ENCODE data around the gene CORO2B.

Gene CORO2B

DNA sequence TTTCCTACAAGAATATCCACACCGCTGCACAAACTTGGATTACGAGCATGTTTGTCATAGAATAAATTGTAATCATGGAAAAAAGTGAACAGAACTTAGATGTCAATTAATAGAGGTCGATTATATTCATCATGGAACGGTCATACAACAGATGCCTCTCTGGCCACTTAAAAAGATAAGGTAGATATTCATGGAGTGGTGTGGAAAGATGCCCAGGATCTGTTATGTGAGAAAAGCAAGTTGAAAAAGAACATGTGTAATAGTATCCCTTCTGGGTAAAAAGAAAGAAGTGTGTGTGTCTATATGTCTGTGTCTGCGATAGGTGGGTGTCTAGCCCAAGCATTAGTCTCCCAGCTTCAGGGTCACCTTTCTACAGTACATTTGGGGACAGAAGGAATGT, 128.6 kb downstream of the CORO2B start:
- no peak for DNase-seq

DNA sequence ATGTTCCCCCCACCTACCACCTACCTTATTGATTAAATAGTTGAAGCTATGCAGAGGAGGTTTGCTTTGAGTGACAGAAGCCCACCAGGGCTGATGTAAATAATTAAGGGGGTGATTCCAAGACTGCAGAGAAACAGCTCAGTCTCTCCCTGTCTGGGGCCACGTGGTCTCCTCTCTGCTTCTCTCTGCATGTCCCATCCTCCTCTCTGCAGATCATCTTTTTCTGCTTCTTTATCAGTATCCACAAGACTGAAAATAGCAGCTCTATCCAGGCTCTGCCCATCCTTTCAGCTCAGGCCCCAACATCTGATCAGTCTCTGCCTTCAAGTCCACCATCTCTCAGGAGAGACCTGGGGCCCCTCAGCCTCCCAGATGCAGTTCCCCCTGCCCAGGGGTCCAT, 131.1 kb downstream of the CORO2B start:
- DNase-seq: no peak

DNA sequence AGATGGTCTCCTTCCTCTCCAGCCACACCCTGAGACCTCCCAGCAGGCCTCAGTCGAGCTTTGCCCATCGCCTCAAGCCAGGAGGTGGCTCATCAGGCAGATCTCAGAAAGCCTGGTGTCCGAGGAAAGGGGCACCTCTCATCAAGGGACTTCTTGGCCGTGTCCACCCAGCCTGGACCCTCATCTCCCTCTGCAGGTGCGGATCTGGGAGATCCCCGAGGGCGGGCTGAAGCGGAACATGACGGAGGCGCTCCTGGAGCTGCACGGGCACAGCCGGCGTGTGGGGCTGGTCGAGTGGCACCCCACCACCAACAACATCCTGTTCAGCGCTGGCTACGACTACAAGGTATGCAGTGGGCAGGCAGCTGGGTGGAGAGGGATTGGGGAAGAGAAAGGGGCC, 131.7 kb downstream of the CORO2B start:
- no peak for DNase-seq

DNA sequence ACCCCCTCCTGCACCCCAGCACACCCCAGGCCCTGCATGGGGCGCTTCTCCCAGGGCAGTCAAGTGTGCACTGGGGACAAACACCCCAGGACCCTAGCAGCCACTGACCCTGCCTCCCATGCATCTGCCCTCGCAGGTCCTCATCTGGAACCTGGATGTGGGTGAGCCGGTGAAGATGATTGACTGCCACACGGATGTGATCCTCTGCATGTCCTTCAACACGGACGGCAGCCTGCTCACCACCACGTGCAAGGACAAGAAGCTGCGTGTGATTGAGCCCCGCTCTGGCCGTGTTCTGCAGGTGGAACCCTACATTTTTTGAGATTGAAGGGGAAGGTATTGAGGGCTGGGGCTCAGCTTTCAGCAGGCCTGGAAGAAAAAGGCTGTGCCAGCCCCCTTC, 132.6 kb downstream of the CORO2B start:
- DNase-seq: no peak

DNA sequence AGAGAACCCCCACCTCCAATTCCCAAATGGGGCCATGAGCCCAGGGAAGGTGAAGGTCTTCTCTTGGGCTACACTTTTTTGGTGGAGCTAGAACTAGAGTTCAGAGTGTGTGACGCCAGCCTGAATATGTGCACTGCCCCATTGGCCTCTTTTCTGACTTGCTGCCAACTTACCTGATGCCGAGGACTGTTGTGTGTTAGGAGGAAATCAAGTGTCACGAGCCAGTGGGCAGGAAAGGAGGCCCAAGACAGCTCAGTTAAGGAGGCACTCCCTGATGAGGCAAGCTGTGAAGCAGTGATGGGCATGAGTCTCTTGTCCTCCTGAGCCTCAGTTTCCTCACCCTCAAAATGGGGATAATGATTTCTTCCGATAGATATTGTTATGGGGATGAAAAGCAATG, 134.1 kb downstream of the CORO2B start:
- no peak for DNase-seq

DNA sequence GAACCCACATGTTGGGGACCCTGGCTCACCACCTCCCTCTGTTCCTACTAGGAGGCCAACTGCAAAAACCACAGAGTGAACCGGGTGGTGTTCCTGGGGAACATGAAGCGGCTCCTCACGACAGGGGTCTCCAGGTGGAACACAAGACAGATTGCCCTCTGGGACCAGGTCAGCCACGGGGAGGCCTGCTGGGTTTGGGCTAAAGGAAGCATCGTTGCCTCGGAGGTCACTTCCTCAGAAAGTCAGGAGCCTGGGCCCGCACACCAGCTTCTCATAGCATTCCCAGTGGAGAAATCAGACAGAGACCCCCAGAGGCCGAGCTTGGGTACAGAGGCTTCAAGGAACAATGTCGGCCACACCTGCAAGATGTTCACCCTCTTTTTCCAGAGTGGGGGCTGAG, 135.1 kb downstream of the CORO2B start:
- no peak for DNase-seq

DNA sequence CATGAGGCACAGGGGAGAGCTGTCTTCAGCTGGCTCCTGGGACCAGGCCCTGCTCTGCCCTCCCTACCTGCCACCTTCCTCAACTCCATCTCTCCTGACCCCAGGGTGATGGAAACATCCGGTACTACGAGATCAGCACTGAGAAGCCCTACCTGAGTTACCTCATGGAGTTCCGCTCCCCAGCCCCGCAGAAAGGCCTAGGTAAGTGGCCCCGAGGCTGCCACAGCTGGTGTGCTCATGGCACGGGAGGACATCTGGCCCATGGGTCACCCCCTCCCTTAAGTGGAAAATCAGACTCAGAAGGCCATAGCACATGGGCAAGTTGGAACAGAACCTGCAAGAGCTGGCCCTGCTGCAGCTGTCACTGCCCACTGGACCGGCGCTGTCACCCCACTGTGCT, 136.3 kb downstream of the CORO2B start:
- no peak for DNase-seq

DNA sequence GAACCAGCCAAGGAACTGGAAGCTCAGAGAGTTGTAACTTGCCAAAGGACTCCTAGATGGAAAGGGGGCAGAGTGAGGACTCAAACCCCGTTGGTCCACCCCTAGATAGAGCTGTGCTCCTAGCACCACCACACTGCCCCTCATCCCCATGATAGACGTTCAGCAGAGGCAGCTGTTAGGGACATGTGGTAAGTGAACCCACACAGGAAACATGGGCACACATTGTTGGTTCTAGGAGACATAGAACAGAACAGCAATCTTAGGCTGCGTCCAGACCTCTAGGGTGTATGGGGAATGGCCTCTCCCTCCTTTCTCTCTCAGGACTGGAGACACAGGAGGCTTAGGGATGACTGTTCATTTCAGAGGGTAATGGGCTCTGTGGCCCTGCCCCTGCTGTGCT, 139.2 kb downstream of the CORO2B start:
- no peak for DNase-seq

DNA sequence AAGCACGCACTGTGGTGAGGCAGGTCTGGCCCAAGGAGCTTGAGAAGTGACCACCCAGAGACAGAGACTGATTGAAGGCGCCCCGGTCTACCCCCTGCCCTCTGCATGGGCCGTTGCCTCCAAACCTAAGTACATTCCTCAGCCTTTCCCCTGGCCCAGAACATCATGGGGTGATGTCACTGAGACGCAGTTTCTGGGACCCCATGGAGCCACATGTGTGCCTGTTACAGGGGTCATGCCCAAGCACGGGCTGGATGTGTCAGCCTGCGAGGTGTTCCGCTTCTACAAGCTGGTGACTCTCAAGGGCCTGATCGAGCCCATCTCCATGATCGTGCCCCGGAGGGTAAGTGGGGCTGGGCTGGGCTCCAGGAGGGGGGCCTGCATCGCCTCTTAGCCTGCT, 139.7 kb downstream of the CORO2B start:
- DNase-seq: no peak

DNA sequence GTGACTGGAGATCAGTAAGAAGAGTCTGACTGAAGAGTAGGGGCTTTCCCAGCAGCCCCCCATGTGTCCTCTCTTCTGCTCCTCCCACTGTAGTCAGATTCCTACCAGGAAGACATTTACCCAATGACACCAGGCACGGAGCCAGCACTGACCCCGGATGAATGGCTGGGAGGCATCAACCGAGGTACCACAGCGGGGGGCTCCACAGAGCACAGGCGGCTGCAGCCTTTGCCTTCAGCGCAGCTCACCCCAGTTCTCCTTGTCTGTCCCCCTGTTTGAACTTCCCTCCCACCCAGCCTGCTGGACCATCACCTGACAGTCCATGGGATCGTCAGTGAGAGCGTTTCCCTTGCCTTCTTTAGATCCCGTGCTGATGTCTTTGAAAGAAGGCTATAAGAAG, 140.3 kb downstream of the CORO2B start:
- DNase-seq: no peak

DNA sequence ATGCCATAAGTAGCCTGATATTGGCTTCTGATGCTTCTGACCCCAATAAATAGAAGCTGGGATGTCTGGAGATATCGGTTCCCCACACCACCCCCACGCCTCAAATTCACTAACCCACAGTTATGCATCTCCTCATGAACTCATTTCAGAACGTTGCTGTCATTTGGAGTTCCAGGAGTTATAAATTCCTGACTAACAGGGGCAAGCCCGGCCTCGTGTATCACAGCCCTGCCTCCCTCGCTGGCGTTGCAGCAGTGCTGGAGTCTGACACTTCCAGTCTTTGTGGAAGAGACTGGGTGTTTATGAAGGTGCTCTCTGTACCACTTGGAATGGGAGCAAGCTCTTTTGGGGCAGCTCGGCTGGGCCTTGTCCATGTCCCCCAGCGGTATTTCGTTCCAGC, 140.9 kb downstream of the CORO2B start:
- no peak for DNase-seq

DNA sequence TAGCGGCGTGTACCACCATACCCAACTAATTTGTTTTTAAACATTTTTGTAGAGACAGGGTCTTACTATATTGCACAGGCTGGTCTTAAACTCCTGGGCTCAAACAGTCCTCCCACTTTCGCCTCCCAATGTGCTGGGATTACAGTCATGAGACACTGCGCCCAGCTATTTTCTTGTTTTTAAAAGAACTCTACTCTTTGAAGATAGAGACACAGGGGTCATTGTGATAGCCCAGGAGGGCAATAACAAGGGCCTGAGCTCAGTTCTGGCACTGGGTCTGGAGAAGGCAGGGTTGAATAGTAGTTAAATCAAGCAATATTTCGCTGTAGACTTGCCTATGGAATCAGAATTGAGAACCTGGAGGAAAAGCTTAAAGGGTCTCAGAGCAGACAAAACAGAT, 143.1 kb downstream of the CORO2B start:
- DNase-seq: no peak

DNA sequence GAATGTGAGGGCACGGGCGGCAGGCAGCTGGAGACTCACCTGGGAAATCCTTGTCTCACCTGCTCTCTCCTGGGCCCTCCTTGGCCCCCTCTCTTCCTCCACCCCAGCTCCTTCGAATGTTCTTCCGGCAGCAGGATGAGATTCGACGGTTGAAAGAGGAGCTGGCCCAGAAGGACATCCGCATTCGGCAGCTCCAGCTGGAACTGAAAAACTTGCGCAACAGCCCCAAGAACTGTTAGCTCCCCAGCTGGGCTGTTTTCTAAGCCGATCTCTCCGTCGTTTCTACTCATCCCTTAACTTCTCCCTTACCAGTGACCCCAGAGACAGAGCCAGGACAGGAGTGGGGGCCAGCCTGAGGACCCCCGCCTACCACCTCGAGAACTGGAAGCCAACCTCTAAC, 146.9 kb downstream of the CORO2B start:
- DNase-seq: no peak

DNA sequence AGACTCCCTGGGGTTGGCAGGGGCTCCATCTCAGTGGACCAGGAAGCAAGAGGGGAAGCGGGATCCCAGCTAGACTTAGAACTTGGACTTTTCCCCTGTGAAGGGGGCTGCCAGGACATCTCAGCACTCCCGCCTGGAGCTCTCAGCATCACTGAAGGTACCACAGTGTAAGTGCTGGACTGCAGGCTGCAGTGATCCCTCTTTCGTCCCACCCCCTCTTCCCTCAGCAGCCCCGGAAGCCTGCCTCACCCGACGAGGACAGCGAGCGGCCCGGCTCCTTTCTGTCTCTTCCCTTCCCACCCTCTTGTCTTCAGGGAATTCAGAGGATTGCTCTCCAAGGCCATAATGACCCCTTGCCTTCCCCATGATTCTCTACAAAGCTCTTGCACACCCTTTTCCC, 147.5 kb downstream of the CORO2B start:
- no peak for DNase-seq

DNA sequence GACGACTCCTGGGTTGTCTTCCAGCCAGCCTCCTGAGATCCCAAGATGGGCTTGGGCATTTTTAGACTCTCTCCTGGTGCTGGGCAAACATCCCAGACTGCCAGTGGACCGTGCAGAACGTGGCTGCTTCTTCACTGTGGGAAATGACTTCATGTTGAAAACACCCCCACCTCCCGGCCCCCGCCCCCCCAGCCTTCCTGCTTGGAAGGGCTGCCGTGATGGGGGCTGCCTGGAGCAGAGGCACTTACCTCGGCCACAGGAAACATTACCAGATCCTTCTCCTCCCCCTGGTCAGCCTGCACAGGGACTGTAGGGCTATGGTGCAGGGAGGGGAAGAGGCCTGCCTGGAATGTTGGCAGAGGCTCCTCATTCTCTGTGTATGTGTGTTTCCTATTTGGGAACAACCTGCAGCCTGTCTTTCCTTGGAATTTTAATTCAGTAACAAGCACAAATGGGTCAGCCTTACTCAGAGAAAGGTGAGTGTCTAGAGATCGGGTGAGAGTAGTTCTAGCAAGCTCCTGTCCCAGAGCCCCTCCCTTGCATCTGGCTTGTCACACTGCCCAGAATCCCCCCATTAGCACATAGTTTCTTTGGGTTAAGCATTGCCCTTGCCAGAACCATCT, 151.1 kb downstream of the CORO2B start:
- no peak for DNase-seq

DNA sequence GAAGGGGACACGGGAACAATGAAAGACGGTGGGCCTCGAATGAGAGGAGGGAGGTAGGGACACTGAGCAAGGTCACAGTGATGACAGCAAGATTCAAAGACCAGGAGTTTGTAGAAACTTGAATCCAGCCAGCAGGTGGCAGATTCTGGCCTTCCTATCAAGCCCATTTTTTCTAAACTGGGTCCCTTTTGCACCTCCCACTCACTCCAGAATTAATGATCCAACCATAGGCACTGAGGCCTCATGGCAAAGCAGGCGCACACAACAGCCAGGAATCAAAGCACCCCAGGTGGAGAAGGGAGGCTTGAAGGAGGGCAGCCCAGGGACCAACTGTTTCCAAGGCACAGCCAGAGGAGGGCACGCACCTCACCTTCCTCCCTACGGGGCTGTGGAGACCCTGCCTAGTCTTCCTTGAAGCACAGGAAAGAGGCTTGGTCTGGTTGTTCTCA, 151.7 kb downstream of the CORO2B start:
- DNase-seq: no peak

DNA sequence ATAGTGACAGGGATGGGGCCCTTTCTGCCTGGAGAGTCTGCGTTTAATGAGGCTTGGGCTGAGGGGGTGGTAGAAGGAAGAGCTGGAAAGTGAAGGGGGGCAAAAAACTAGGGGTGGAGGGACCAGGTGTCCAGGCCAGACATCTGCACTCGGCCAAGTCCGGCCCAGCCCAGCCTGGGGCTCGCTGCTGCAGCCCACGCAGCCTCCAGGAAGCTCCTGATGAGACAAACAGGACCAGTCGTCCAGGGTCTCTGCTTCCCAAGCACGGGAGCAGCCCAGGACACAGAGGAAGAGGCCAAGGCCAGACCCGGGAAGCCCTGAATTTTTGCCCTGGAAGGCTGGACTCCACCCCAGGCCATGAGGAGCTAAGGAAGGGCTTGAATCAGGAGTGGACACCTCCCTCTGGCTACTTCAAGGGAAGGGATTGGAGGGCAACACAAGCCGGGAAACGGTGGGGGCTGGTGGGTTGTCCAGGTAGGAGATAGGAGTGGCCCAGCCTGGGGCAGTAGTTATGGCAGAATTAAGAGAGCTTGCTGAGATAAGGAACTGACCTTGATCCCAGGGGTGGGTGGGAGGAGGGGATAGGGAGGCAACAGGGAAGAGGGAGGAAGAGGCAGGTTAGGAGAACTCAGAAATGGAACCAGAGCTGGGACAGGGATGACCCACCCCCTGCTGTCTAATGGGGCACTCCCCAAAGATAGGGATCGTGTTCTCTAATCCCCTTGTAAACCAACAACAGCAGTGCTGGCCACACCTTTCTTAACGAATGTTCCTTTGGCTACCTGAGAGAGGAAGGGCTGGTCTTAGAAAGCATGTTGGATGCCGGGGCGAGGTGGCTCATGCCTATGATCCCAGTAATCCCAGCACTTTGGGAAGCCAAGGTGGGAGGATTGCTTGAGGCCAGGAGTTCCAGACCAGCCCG, 152.4 kb downstream of the CORO2B start:
- no peak for DNase-seq

DNA sequence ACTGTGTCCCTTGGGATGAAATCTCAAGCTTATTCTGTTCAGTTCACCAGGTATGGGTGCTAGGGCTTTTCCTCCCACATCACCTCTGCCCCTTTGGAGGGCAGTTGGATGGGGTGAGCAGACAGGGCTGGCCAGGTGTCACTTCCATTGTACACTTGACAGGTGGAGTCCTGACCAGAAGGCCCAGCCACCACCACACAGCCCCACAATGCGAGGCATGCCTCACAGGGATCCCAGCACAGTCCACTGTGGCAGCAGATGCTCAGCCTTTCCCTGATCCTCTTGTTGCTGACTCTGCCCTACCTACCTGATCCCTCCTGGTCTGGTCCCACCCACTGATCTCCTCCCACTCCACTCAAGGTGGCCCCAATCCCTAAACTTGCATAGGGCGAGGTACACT, 153.7 kb downstream of the CORO2B start:
- DNase-seq: no peak

DNA sequence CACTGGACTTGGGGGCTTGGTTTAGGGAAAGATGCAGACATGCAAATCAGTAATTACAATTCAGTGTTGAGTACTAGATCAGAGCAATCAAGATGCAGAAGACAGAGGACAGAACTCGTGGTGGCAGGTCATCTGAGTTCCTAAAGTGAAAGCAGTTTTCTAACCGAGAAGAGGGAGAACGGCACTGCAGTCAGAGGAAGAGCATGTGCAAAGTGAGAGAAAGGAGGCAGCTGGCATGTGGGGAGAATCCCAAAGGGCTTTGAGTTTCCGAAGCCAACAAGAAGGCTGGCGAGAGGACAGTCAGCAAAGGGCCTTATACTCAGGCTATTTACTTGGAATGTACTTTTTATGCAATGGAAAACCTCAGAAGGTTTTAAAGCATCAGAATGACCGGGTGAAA, 154.9 kb downstream of the CORO2B start:
- no peak for DNase-seq

DNA sequence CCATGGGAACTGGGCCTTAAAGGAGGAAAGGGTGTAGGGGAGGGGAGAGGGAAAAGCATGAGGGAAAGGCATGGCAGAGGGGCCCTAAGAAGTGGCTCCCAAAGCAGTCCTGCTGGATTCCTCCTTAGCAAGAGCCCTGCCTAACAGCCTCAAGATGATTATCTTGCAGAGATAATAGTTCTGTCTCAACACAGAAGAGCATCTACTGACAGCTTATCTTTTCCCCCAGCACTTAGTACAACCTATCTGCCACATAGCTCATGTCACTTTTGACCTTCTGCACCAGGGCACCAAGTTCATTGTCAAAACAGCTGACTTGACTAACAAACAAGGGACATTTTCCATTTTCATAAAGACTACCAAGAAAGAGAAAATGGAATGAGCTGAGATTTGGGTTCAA, 155.6 kb downstream of the CORO2B start:
- DNase-seq: no peak

DNA sequence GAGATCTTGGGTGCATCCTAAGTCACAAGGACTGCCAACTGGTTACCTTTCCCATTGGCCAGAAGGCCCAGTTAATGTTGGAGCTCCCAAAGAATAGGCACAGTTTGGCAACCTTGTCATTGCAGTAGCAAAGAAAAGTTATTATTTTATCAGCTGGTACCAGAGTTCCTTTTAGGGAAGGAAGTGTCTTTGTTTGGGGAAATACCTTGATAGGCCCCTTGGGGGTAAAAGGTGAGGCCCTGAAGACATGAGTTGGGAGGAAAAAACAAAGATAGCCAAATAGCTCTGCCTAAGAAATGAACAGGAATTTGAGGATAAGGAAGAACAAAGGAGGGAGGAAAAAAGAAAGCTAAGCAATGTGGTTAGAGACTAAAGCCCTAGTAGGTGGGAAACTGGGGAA, 156.1 kb downstream of the CORO2B start:
- DNase-seq: no peak

DNA sequence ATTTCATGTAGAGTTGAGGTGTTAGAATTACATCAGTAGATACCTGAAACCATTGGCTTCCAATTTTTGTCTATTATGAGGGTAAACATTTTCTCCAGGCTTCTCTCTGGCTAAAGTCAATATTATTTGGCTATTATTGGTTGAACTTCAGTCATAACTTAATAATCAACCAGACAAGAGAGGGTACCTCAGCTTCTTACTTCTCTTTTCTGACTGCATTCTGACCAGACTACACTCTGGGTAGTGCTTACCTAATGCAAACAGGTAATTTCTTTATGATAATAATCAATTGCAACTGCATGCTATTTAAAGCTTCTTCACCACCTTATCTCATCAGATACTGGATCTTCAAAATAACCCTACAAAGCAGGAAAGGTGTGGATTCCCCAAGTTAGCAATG, 156.8 kb downstream of the CORO2B start:
- DNase-seq: no peak

DNA sequence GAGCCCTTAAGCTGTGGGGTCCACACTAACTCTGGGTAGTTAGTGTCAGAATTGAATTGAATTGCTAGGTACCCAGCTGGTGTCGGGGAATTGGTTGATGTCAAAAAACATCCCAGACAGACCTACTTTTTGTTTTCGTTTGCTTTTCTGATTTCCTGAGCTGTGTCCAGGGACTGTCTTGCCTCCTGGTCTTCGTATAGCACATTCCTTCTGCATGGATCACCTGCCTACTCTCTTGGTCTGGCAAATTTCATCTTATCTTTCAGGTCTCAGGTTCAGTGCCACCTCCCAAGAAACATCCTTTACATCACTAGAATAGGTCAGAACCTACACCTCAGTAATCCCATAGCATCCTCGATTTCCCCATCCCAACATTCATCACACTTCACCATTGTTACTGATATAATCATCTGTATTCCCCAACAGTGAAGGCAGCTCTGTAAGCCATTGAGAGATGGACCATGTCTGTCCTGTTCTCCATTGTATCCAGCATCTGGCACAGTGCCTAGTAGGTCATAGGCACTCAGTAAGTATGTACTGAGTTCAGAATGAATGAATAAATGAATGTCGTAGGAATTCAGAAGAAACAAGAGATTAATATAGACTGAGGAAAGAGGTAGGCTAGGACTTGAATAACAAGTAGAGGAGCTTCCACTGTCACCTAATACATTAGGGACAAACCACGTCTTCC, 160.7 kb downstream of the CORO2B start:
- DNase-seq: no peak

DNA sequence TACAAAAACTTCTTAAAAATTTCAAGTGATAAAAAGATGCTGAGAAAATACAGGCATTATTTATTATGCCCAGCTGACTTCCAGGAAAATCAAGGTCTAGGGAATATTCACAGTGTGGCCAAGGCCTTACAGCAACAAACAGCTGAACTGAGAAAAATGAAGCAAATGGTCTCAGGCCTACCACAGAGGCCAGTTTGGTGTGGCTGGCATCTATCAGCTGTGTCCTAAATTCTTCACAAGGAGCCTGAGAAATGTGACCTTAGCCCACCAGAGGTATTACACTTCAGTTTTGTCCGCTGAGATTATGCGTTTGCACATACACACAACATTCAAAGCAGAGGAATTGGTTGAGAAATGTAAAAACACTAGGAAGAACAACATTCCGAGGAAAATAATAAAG, 164.5 kb downstream of the CORO2B start:
- DNase-seq: no peak
